Measurements from ENCODE around the gene ADAM17. TPM values are rescaled to one million over a fixed set of nuclear protein-coding genes. Genes with fewer than 3 reads are reported as not detected.

ADAM17 gene
- total RNA-seq, 1 experiment from 2014 or later, result 50.0 TPM

DNA sequence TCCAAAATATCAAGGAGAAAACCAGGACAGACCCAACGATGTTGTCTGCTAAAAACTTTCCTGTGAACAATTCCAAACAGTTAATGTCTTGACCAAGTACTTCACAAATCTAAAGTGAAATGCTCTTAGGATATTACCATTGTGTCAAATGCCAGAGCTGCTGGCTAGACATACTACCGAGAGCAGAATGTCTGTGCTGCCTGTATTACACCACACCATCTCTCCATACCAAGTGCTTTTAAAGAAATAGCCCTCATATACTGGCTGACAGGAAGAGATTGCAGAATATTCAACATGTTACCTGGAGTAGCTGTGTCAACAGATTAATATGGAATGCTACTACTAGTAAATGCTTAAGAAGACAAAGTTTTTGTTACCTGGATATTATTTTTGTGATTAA, 62.7 kb downstream of the ADAM17 start:
- no TSS peak for BruUV-seq (replicated peaks)
- DNase-seq (ENCODE audit: low read depth, low spot score) (no peak), ATAC-seq (no peak)
- 0 out of 2 replicates have a peak, but pooled peaks cover 2% of the 10 kb centered on the region for H3K4me1 ChIP-seq (ENCODE audit: control insufficient read depth, insufficient read depth, low read length)
- in situ Hi-C loops (cut with HindIII; ENCODE audit: low pct_unique_long_range_greater_than_20kb, low sequenced_read_pairs) (no loop called here), intact Hi-C loops (cut with micrococcal nuclease; ENCODE audit: unreplicated experiment) (no loop called here)
- H3K4me3 ChIP-seq (ENCODE audit: low read depth in 2 of 2, low read length in 2 of 2), result no peak overlapping the region
- CTCF ChIA-PET, result no interaction called here
- TF ChIP-seq POLR2AphosphoS5 (IDR thresholded peaks at IDR 0.05; ENCODE audit: low read depth, low read length), result no peak
- TF ChIP-seq, protein P1, sequence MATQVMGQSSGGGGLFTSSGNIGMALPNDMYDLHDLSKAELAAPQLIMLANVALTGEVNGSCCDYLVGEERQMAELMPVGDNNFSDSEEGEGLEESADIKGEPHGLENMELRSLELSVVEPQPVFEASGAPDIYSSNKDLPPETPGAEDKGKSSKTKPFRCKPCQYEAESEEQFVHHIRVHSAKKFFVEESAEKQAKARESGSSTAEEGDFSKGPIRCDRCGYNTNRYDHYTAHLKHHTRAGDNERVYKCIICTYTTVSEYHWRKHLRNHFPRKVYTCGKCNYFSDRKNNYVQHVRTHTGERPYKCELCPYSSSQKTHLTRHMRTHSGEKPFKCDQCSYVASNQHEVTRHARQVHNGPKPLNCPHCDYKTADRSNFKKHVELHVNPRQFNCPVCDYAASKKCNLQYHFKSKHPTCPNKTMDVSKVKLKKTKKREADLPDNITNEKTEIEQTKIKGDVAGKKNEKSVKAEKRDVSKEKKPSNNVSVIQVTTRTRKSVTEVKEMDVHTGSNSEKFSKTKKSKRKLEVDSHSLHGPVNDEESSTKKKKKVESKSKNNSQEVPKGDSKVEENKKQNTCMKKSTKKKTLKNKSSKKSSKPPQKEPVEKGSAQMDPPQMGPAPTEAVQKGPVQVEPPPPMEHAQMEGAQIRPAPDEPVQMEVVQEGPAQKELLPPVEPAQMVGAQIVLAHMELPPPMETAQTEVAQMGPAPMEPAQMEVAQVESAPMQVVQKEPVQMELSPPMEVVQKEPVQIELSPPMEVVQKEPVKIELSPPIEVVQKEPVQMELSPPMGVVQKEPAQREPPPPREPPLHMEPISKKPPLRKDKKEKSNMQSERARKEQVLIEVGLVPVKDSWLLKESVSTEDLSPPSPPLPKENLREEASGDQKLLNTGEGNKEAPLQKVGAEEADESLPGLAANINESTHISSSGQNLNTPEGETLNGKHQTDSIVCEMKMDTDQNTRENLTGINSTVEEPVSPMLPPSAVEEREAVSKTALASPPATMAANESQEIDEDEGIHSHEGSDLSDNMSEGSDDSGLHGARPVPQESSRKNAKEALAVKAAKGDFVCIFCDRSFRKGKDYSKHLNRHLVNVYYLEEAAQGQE (IDR thresholded peaks at IDR 0.05; ENCODE audit: insufficient read depth in 1 of 2, low read depth in 2 of 2, low read length in 1 of 2), result no peak
- no peak for TF ChIP-seq TCF7L2 (IDR thresholded peaks at IDR 0.05; ENCODE audit: low read depth, low read length)
- no peak for TF ChIP-seq SIN3A (IDR thresholded peaks at IDR 0.05; ENCODE audit: borderline replicate concordance, insufficient read depth, low read depth, low read length)
- TF ChIP-seq, protein P2, sequence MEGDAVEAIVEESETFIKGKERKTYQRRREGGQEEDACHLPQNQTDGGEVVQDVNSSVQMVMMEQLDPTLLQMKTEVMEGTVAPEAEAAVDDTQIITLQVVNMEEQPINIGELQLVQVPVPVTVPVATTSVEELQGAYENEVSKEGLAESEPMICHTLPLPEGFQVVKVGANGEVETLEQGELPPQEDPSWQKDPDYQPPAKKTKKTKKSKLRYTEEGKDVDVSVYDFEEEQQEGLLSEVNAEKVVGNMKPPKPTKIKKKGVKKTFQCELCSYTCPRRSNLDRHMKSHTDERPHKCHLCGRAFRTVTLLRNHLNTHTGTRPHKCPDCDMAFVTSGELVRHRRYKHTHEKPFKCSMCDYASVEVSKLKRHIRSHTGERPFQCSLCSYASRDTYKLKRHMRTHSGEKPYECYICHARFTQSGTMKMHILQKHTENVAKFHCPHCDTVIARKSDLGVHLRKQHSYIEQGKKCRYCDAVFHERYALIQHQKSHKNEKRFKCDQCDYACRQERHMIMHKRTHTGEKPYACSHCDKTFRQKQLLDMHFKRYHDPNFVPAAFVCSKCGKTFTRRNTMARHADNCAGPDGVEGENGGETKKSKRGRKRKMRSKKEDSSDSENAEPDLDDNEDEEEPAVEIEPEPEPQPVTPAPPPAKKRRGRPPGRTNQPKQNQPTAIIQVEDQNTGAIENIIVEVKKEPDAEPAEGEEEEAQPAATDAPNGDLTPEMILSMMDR (IDR thresholded peaks at IDR 0.05), result no peak
- H3K27ac ChIP-seq (ENCODE audit: low read length), result no peak overlapping the region
- H3K27me3 ChIP-seq (ENCODE audit: control insufficient read depth, insufficient read depth, low read length), result no peaks in the 10 kb centered on the region
- POLR2A ChIA-PET, result no interaction called here
- peaks cover 61% of the 10 kb centered on the region for H3K36me3 ChIP-seq (ENCODE audit: control insufficient read depth, insufficient read depth, low read length)
- no peaks in the 10 kb centered on the region for H3K9me3 ChIP-seq (ENCODE audit: control insufficient read depth, insufficient read depth, low read depth, low read length)

DNA sequence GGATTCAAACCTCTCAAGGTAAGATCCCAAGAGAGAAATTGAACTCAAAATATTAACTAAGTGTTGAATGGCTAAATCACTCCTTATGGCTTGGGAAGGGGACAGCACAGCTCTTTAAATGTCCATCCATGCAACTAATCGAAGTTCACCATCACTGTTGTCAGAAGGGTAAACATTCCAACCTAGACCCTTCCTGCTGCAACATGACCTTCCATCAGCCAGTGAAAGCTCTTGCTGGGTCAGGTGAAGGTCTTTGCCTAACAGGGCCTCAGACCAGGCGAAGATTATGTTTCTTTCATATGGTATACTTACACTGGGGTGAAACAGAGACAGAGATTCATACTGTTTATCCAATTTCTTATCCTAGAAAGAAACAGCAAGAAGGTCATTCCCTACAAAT, 64.8 kb downstream of the ADAM17 start:
- ATAC-seq (no peak), DNase-seq (ENCODE audit: low read depth, low spot score) (no peak)
- peaks cover 64% of the 10 kb centered on the region for H3K36me3 ChIP-seq (ENCODE audit: control insufficient read depth, insufficient read depth, low read length)
- in situ Hi-C loops (cut with HindIII; ENCODE audit: low pct_unique_long_range_greater_than_20kb, low sequenced_read_pairs), result no loop called here
- BruUV-seq (replicated peaks), result no TSS peak
- ChIA-PET POLR2A (no interaction called here), CTCF (no interaction called here)
- no peak overlapping the region for H3K4me3 ChIP-seq (ENCODE audit: low read depth in 2 of 2, low read length in 2 of 2)
- H3K27me3 ChIP-seq (ENCODE audit: control insufficient read depth, insufficient read depth, low read length), result no peaks in the 10 kb centered on the region
- H3K27ac ChIP-seq (ENCODE audit: low read length), result no peak overlapping the region
- H3K4me1 ChIP-seq (ENCODE audit: control insufficient read depth, insufficient read depth, low read length), result 0 out of 2 replicates have a peak, but pooled peaks cover 2% of the 10 kb centered on the region
- intact Hi-C loops (cut with micrococcal nuclease; ENCODE audit: unreplicated experiment), result no loop called here
- H3K9me3 ChIP-seq (ENCODE audit: control insufficient read depth, insufficient read depth, low read depth, low read length), result no peaks in the 10 kb centered on the region
- TF ChIP-seq POLR2AphosphoS5 (IDR thresholded peaks at IDR 0.05; ENCODE audit: low read depth, low read length), result no peak

DNA sequence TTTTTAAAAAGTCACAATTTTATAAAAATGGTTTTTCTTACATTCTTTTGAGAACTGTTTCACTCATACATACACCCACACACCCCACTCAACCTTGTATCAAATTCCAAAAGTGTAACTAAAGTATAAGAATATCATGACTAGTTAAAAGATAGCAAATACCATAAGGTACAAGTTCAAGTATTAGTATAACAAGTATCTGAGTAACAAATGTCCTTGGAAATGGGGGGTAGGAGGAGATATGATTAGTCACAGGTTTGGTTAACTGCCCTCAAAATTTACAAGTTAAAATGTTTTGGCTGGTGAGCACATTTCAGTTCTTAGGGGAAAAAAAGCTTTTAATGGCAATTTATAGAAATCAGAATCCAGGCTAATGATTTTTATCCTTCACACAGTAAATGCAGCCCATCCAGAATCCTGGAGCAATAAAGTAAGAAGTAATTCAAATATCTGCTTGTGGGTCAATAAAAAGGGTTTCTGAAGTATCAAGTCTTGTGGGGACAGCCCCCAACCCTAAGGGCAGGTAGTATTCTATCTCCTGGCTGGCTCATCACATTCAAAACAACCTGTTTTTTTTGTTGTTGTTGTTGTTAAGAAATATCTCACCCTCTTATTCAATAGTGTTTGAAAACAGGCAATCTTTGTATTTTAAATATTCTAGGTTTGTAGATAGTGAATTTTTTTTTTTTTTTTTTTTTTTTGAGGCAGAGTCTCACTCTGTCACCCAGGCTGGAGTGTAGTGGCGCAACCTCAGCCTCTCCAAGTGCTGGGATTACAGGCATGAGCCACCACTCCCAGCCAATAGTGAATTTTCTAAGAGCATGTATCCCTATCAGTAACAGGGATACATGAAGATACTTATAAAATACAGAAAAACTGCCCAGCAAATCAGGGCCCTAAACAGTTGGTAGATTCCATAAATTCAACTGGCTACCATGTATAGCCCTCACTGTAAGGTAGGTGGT, 66.8 kb downstream of the ADAM17 start:
- BruUV-seq (replicated peaks), result no TSS peak

More for the DNA sequence above, 66.8 kb downstream of the ADAM17 start:
- H3K36me3 ChIP-seq (ENCODE audit: control insufficient read depth, insufficient read depth, low read length), result peaks cover 56% of the 10 kb centered on the region
- no peaks in the 10 kb centered on the region for H3K9me3 ChIP-seq (ENCODE audit: control insufficient read depth, insufficient read depth, low read depth, low read length)
- TF ChIP-seq TCF7L2 (IDR thresholded peaks at IDR 0.05; ENCODE audit: low read depth, low read length) (no peak), SIN3A (IDR thresholded peaks at IDR 0.05; ENCODE audit: borderline replicate concordance, insufficient read depth, low read depth, low read length) (no peak), POLR2AphosphoS5 (IDR thresholded peaks at IDR 0.05; ENCODE audit: low read depth, low read length) (no peak)
- TF ChIP-seq, protein P2 (IDR thresholded peaks at IDR 0.05), result no peak
- TF ChIP-seq, protein P1 (IDR thresholded peaks at IDR 0.05; ENCODE audit: insufficient read depth in 1 of 2, low read depth in 2 of 2, low read length in 1 of 2), result no peak
- no peaks in the 10 kb centered on the region for H3K27me3 ChIP-seq (ENCODE audit: control insufficient read depth, insufficient read depth, low read length)
- H3K4me1 ChIP-seq (ENCODE audit: control insufficient read depth, insufficient read depth, low read length), result 0 out of 2 replicates have a peak, but pooled peaks cover 2% of the 10 kb centered on the region
- H3K27ac ChIP-seq (ENCODE audit: low read length), result no peak overlapping the region
- ATAC-seq, result no peak
- in situ Hi-C loops (cut with HindIII; ENCODE audit: low pct_unique_long_range_greater_than_20kb, low sequenced_read_pairs), result no loop called here
- intact Hi-C loops (cut with micrococcal nuclease; ENCODE audit: unreplicated experiment), result no loop called here
- POLR2A ChIA-PET, result no interaction called here
- DNase-seq (ENCODE audit: low read depth, low spot score), result no peak
- no peak overlapping the region for H3K4me3 ChIP-seq (ENCODE audit: low read depth in 2 of 2, low read length in 2 of 2)
- CTCF ChIA-PET, result no interaction called here

Data from Panc1 (cell line).